Measurements from ENCODE around the gene RNF26.

The RNF26 gene

DNA sequence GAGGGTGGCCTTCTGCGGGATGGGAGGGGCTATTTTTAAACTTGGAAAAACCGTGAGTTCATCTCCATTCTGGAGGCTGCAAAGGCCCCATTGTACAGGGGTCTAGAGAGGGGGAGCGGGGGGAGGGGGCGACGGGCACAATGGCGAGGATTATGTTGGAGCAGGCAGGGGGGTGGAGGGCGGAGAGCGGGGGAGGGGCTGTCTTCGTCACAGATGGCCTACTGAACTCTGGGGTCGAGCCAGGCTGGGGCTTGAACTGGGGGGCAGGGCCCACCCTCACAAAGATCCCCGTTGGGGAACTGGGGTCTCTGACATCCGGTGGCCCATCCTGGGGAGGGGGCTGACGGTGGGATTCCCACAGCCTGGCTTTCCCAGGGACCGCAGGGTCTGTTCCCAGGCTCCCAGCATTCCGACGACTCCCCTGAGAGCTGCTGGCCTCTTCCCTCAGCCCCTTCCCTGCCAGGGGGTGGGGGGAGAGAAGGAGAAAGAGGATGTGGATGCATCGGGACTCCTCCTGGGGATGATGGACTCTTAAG, 14.0 kb upstream of the RNF26 start (continued):
- no peak for TF ChIP-seq BCL11A (tag by site-specific recombination; IDR thresholded peaks at IDR 0.05; ENCODE audit: low read depth)
- TF ChIP-seq ZNF341 (tag by site-specific recombination; IDR thresholded peaks at IDR 0.05; ENCODE audit: low read depth): peak; percentile 55
- TF ChIP-seq ZNF561 (tag by site-specific recombination; IDR thresholded peaks at IDR 0.05; ENCODE audit: borderline replicate concordance): no peak
- peak; percentile 47; the same call in 1 of the 2 replicates for TF ChIP-seq IKZF3 (tag by site-specific recombination; IDR thresholded peaks at IDR 0.05)
- TF ChIP-seq, protein P1, sequence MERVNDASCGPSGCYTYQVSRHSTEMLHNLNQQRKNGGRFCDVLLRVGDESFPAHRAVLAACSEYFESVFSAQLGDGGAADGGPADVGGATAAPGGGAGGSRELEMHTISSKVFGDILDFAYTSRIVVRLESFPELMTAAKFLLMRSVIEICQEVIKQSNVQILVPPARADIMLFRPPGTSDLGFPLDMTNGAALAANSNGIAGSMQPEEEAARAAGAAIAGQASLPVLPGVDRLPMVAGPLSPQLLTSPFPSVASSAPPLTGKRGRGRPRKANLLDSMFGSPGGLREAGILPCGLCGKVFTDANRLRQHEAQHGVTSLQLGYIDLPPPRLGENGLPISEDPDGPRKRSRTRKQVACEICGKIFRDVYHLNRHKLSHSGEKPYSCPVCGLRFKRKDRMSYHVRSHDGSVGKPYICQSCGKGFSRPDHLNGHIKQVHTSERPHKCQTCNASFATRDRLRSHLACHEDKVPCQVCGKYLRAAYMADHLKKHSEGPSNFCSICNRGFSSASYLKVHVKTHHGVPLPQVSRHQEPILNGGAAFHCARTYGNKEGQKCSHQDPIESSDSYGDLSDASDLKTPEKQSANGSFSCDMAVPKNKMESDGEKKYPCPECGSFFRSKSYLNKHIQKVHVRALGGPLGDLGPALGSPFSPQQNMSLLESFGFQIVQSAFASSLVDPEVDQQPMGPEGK (tag by site-specific recombination; IDR thresholded peaks at IDR 0.05): 0 out of 2 replicates have a peak, but pooled peaks have one; percentile 3
- peak; percentile 35; the same call in 1 of the 2 replicates for TF ChIP-seq FEZF1 (tag by site-specific recombination; IDR thresholded peaks at IDR 0.05)
- no peak for TF ChIP-seq ZFHX2 (tag by site-specific recombination; conservative IDR thresholded peaks at IDR 0.05)
- no peak for TF ChIP-seq ZNF501 (tag by site-specific recombination; IDR thresholded peaks at IDR 0.05)
- TF ChIP-seq ZNF335 (tag by site-specific recombination; conservative IDR thresholded peaks at IDR 0.05): no peak
- TF ChIP-seq SETDB1 (IDR thresholded peaks at IDR 0.05; ENCODE audit: insufficient read length, low read length): no peak
- no peak for TF ChIP-seq ZNF10 (tag by site-specific recombination; IDR thresholded peaks at IDR 0.05)
- TF ChIP-seq SCRT1 (tag by site-specific recombination; IDR thresholded peaks at IDR 0.05; ENCODE audit: borderline replicate concordance): no peak
- TF ChIP-seq TCF7L2 (IDR thresholded peaks at IDR 0.05; ENCODE audit: borderline replicate concordance, low read depth, low read length): no peak
- TF ChIP-seq ZNF146 (tag by site-specific recombination; IDR thresholded peaks at IDR 0.05): no peak
- TF ChIP-seq ZNF580 (tag by site-specific recombination; IDR thresholded peaks at IDR 0.05): no peak
- no peak for TF ChIP-seq REST (tag by site-specific recombination; IDR thresholded peaks at IDR 0.05)
- TF ChIP-seq, protein P2, sequence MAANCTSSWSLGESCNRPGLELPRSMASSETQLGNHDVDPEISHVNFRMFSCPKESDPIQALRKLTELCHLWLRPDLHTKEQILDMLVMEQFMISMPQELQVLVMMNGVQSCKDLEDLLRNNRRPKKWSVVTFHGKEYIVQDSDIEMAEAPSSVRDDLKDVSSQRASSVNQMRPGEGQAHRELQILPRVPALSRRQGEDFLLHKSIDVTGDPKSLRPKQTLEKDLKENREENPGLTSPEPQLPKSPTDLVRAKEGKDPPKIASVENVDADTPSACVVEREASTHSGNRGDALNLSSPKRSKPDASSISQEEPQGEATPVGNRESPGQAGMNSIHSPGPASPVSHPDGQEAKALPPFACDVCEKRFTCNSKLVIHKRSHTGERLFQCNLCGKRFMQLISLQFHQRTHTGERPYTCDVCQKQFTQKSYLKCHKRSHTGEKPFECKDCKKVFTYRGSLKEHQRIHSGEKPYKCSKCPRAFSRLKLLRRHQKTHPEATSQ (tag by site-specific recombination; IDR thresholded peaks at IDR 0.05): no peak
- TF ChIP-seq SALL2 (tag by site-specific recombination; IDR thresholded peaks at IDR 0.05; ENCODE audit: borderline replicate concordance): no peak
- peak; percentile 22; the same call in 1 of the 2 replicates for TF ChIP-seq PRDM10 (tag by site-specific recombination; IDR thresholded peaks at IDR 0.05)
- no peak for TF ChIP-seq ZNF133 (tag by site-specific recombination; IDR thresholded peaks at IDR 0.05)
- TF ChIP-seq ZBTB44 (tag by site-specific recombination; IDR thresholded peaks at IDR 0.05): no peak

Data from HEK293 (cell line).